ENCODE results near the gene RPS18. TPM values are rescaled to one million over a fixed set of nuclear protein-coding genes. Genes with fewer than 3 reads are reported as not detected.

Gene RPS18
- total and polyA plus RNA-seq, 2 experiments from 2014 or later, result 1,924 to 2,521 TPM

DNA sequence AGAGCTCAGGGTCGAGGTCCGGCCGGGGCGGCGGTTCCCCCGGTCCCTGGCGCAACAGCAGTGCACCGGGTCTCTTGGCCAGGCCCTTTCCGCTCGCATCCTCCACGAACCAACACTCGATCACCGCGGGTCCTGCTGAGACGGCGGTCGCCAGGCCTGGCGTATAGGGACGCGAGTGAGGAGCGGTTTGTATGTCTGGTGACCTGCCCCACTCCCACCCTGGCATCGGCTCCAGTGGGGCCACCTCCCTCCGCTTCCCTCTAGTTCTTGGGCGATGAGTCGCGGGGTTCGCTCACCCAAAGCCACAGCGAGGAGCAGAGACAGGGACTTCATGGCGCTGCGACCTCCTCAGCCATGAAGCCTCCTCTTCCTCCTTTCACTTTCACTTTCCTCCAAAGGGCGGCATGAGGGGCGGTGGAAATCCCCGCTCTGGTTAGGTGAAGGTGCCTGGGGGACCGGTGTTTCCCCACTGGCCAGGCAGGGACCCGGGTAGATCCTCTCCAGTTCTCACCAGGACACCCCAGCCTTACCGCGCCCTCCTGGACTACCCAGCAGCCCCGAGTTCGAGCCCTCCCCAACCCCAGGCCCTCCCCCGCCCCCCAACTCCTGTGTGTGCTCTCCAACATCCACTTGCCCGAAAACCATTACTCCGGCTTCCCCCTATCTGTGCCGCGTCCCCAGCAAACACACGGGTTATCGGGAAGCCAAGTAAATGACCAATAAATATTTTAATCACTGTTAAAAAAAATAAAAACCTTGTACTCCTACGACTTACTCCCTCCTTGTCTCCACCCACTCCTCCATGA lies 42.0 kb downstream of the RPS18 start, which contains the start of gene TAPBP:
Gene TAPBP, minus strand, starts transcription at position 370 of the 806 bp plus-strand sequence. Its CDS starts 37 bp downstream, at position 333.
- in situ Hi-C loops (cut with MboI), result no loop called here
- Histone ChIP-seq H4K20me1 (ENCODE audit: insufficient read depth) (no peaks in the 10 kb centered on the region; the same call in 1 of the 2 replicates), H3F3A (ENCODE audit: insufficient read depth) (peaks cover 11% of the 10 kb centered on the region), H3K9ac (peak within 1 kb of the TSS; percentile 91), H3K27ac (peak within 1 kb of the TSS; percentile 90), H3K4me2 (ENCODE audit: unreplicated experiment) (peak within 1 kb of the TSS; percentile 93), H3K4me1 (ENCODE audit: insufficient read depth) (peaks cover 13% of the 10 kb centered on the region), H3K79me2 (ENCODE audit: insufficient read depth) (peaks cover 61% of the 10 kb centered on the region), H3K27me3 (replicated peaks; ENCODE audit: insufficient read depth) (no peaks in the 10 kb centered on the region), H2AFZ (peak within 1 kb of the TSS; percentile 41), H3K9me3 (ENCODE audit: low read depth) (no peaks in the 10 kb centered on the region), H3K4me3 (peak within 1 kb of the TSS; percentile 94), H3K36me3 (ENCODE audit: low read depth) (peaks cover 8% of the 10 kb centered on the region; the same call in 1 of the 2 replicates), H3K9me2 (ENCODE audit: insufficient read depth) (no peaks in the 10 kb centered on the region)
- WGBS, 2 experiments (ENCODE audit: low coverage in 1 of 2, low lambda C conversion rate in 2 of 2, missing lambda C conversion rate in 2 of 2), result 0 to 1% methylated on average over 33 to 45 of the region's 47 CpGs
- peak; percentile 75 for DNase-seq
- TF ChIP-seq EZH2 (IDR thresholded peaks at IDR 0.05; ENCODE audit: insufficient read depth, poor library complexity, severe bottlenecking), result no peak
- no peak for TF ChIP-seq EZH2phosphoT487 (IDR thresholded peaks at IDR 0.05; ENCODE audit: insufficient read depth, low read depth)

GRCh38 chr6:33314515-33314942 lies 42.7 kb downstream of the RPS18 start:
- peaks cover 61% of the 10 kb centered on the region for H3K79me2 ChIP-seq (ENCODE audit: insufficient read depth)
- H3K27me3 ChIP-seq (replicated peaks; ENCODE audit: insufficient read depth), result no peaks in the 10 kb centered on the region

DNA sequence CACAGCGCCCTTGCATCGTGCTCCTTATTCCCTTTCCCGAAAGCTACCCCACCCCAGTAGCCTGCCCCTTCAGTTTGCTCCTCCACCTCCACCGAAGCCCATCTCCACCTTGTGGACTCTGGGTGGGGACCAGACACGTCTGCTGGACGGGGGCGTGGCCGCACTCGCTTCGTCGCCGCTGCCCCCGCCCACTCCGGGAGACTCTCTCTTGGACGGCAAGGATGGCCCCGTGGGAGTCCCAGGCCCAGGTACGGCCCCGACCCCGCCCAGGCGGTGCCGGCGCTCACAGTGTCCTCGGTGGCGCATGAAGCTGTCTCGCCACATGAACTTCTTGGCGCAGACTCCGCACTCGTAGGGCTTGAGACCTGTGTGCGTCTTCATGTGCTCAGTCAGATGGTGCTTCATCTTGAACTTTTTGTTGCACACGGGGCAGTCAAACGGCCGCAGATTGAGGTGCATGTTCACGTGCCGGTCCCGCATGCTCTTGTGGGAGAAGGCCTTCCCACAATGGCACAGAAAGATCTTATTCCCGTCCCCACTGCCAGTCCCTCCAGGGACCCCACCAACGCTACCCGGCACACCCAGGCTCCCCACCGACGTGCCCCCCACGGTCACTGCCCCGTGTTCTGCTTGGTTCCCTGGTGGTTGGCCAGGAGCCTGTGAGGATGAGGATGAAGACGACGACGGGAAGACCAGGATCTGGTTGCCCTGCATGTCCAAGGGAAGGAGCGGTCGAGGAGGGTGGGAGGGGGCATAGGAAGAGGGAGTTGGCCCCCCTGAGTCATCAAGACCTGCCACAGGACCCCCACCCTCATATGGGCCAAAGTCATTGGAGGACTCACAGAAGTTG lies 43.3 kb downstream of the RPS18 start:
- WGBS, 2 experiments (ENCODE audit: low coverage in 1 of 2, low lambda C conversion rate in 2 of 2, missing lambda C conversion rate in 2 of 2), result 64 to 68% methylated on average over 43 to 47 of the region's 47 CpGs
- Histone ChIP-seq H3K27me3 (replicated peaks; ENCODE audit: insufficient read depth) (no peaks in the 10 kb centered on the region), H3K9me3 (ENCODE audit: low read depth) (no peaks in the 10 kb centered on the region), H3K4me3 (peak overlapping the region; percentile 94), H3K4me2 (ENCODE audit: unreplicated experiment) (peak overlapping the region; percentile 93), H3F3A (ENCODE audit: insufficient read depth) (peaks cover 15% of the 10 kb centered on the region), H3K9me2 (ENCODE audit: insufficient read depth) (no peaks in the 10 kb centered on the region), H3K79me2 (ENCODE audit: insufficient read depth) (peaks cover 61% of the 10 kb centered on the region), H3K9ac (peak overlapping the region; percentile 91), H2AFZ (peak overlapping the region; percentile 41; the same call in 1 of the 2 replicates), H3K36me3 (ENCODE audit: low read depth) (peaks cover 13% of the 10 kb centered on the region; the same call in 1 of the 2 replicates), H3K4me1 (ENCODE audit: insufficient read depth) (peaks cover 20% of the 10 kb centered on the region), H4K20me1 (ENCODE audit: insufficient read depth) (no peaks in the 10 kb centered on the region), H3K27ac (peak overlapping the region; percentile 90)
- peak; percentile 50 for DNase-seq
- in situ Hi-C loops (cut with MboI), result no loop called here
- no peak for TF ChIP-seq EZH2 (IDR thresholded peaks at IDR 0.05; ENCODE audit: insufficient read depth, poor library complexity, severe bottlenecking)
- TF ChIP-seq EZH2phosphoT487 (IDR thresholded peaks at IDR 0.05; ENCODE audit: insufficient read depth, low read depth), result no peak

More at GRCh38 chr6:33314515-33314942, 42.7 kb downstream of the RPS18 start:
- peak overlapping the region; percentile 94 for H3K4me3 ChIP-seq
- H3F3A ChIP-seq (ENCODE audit: insufficient read depth), result peaks cover 12% of the 10 kb centered on the region
- H3K27ac ChIP-seq, result peak overlapping the region; percentile 90
- no peak for TF ChIP-seq EZH2 (IDR thresholded peaks at IDR 0.05; ENCODE audit: insufficient read depth, poor library complexity, severe bottlenecking)
- TF ChIP-seq EZH2phosphoT487 (IDR thresholded peaks at IDR 0.05; ENCODE audit: insufficient read depth, low read depth), result no peak
- H3K9ac ChIP-seq, result peak overlapping the region; percentile 91
- DNase-seq, result peak; percentile 88
- peaks cover 14% of the 10 kb centered on the region for H3K4me1 ChIP-seq (ENCODE audit: insufficient read depth)
- no peaks in the 10 kb centered on the region for H3K9me2 ChIP-seq (ENCODE audit: insufficient read depth)
- H3K4me2 ChIP-seq (ENCODE audit: unreplicated experiment), result peak overlapping the region; percentile 93
- H3K9me3 ChIP-seq (ENCODE audit: low read depth), result no peaks in the 10 kb centered on the region
- 3 to 4% methylated on average over 10 of the region's 10 CpGs for WGBS, 2 experiments (ENCODE audit: low coverage in 1 of 2, low lambda C conversion rate in 2 of 2, missing lambda C conversion rate in 2 of 2)
- H4K20me1 ChIP-seq (ENCODE audit: insufficient read depth), result no peaks in the 10 kb centered on the region
- peaks cover 11% of the 10 kb centered on the region; the same call in 1 of the 2 replicates for H3K36me3 ChIP-seq (ENCODE audit: low read depth)
- in situ Hi-C loops (cut with MboI), result no loop called here
- H2AFZ ChIP-seq, result peak overlapping the region; percentile 41
